IPS-18a (cell line): ENCODE measurements around the gene PDAP1.
"Not testable (repeated sequence)": the region's sequence is repeated elsewhere in the genome, so short reads cannot be mapped to it uniquely, and the experiment has no call there.

Experiments
- H3K27ac ChIP-seq: one replicate; pipeline ENCODE4 v1.5.1; 2013; ENCODE audit warnings: low read length
- H3K27me3 ChIP-seq: one replicate; pipeline ENCODE4 v1.6.1; 2013; ENCODE audit warnings: mild to moderate bottlenecking, low read length; ENCODE audit not compliant: control insufficient read depth, insufficient read depth
- H3K36me3 ChIP-seq: one replicate; pipeline ENCODE4 v1.6.1; 2013; ENCODE audit warnings: low read depth, low read length; ENCODE audit not compliant: control insufficient read depth
- H3K4me1 ChIP-seq: one replicate; pipeline ENCODE4 v1.6.1; 2013; ENCODE audit warnings: low read depth, low read length; ENCODE audit not compliant: control insufficient read depth
- H3K4me3 ChIP-seq: one replicate; pipeline ENCODE4 v1.5.1; 2013; ENCODE audit warnings: low read length
- H3K9ac ChIP-seq: one replicate; pipeline ENCODE4 v1.6.1; 2013; ENCODE audit warnings: mild to moderate bottlenecking, low read length, moderate library complexity
- H3K9me3 ChIP-seq: one replicate; pipeline ENCODE4 v1.6.1; 2013; ENCODE audit warnings: low read depth, low read length; ENCODE audit not compliant: control insufficient read depth

Gene PDAP1

GRCh38 chr7:99381664-99382075 lies 26.7 kb downstream of the PDAP1 start:
- Histone ChIP-seq H3K4me1 (no peaks in the 10 kb centered on the region), H3K9me3 (no peaks in the 10 kb centered on the region), H3K4me3 (no peak overlapping the region), H3K27me3 (no peaks in the 10 kb centered on the region), H3K27ac (no peak overlapping the region), H3K36me3 (no peaks in the 10 kb centered on the region), H3K9ac (no peak overlapping the region)

- H3K4me1 ChIP-seq: no peaks in the 10 kb centered on the region
- no peaks in the 10 kb centered on the region for H3K36me3 ChIP-seq
- no peak overlapping the region for H3K4me3 ChIP-seq
- no peaks in the 10 kb centered on the region for H3K9me3 ChIP-seq
- no peak overlapping the region for H3K9ac ChIP-seq
- no peaks in the 10 kb centered on the region for H3K27me3 ChIP-seq
- no peak overlapping the region for H3K27ac ChIP-seq
Measured at GRCh38 chr7:99380823-99381663, 27.4 kb downstream of the PDAP1 start.

DNA sequence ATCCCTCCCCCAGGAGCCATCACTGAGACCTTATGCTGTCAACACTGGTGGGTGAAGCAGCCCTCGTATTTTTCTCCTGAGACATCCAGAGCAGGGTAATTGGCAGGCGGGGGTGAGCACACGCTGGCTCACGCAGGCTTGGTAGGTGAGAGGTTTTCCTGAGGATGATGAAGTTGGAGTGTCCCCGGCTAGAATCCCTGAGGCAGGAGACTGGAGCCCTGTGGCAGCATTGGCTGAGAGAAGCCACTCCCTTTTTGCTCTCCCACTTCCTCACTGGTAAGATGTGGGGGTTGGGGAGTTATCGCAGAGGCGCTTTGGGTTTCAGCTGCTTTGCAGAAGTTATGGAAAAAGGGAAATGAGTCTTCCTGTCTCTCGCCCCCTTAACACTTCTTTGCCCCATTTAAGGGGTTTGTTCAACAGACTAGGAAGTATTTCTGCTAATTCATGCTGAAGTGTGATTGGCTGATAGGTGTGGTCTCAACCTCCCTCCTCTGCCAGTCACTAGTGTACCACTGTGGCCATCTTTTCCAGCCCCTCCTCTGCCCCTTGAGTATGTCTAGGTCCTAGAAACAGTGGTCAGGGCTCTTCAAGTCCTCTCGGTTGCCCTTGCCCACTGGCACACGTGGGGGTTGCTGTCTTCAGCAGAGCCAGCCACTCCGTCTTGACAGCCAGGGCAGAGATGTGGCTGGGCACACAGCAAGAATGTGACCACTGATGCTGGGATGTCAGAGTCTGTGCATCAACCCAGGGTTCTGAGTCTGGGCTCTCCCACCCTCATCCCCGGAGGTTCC lies 28.2 kb downstream of the PDAP1 start:
- Histone ChIP-seq H3K36me3 (no peaks in the 10 kb centered on the region), H3K27ac (no peak overlapping the region), H3K27me3 (no peaks in the 10 kb centered on the region), H3K4me1 (no peaks in the 10 kb centered on the region), H3K9ac (no peak overlapping the region), H3K4me3 (no peak overlapping the region), H3K9me3 (no peaks in the 10 kb centered on the region)

DNA sequence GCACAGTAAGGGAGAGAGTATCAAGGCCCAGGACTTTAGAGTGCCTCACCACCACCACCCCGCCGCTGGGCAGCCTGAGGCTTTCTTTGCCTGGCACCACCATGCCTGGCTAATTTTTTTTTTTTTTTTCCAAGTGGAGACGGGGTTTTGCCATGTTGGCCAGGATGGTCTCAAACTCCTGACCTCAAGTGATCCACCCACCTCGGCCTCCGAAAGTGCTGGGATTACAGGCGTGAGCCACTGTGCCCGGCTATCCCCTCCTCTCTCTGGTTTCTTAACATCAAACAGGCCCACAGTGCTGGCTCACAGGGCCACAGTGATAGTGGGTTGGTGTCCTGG lies 28.7 kb downstream of the PDAP1 start:
- not testable (repeated sequence) for H3K36me3 ChIP-seq, H3K4me3 ChIP-seq, H3K27ac ChIP-seq

DNA sequence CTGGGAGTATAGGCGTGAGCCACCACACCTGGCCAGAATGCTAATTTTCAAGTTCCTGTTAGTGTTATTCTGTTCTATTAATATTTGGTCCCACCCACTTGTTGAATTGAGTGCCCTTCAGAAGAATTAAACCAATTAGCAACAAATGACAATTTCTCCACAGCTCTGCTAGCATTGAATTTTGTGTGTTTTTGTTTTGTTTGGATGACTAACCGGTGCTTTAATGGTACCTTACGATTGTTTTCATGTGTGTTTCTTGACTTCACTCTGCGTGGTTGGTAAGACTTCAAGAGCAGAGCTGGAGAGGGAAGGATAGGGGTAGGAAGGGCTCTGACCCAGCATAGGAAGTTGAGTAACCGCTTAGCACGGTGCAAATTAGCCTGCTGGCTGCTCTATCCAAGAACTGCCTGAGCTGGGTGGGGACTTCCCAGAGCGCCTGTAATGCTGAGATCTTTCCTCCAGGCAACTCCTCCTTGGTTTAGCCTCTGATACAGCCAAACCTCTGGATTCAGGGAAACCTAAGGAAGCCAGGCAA lies 29.3 kb downstream of the PDAP1 start:
- no peaks in the 10 kb centered on the region for H3K27me3 ChIP-seq
- H3K4me1 ChIP-seq: no peaks in the 10 kb centered on the region

More for the DNA sequence above, 28.7 kb downstream of the PDAP1 start:
- H3K9ac ChIP-seq, H3K9me3 ChIP-seq, H3K27me3 ChIP-seq, H3K4me1 ChIP-seq: not testable (repeated sequence)

GRCh38 chr7:99375070-99375807 lies 33.2 kb downstream of the PDAP1 start:
- Histone ChIP-seq H3K4me1 (no peaks in the 10 kb centered on the region), H3K9me3 (no peaks in the 10 kb centered on the region), H3K27ac (no peak overlapping the region), H3K4me3 (peak overlapping the region; percentile 75), H3K9ac (no peak overlapping the region), H3K36me3 (no peaks in the 10 kb centered on the region), H3K27me3 (no peaks in the 10 kb centered on the region)

More for the DNA sequence above, 29.3 kb downstream of the PDAP1 start:
- Histone ChIP-seq H3K27ac (no peak overlapping the region), H3K36me3 (no peaks in the 10 kb centered on the region), H3K4me3 (no peak overlapping the region), H3K9ac (no peak overlapping the region), H3K9me3 (no peaks in the 10 kb centered on the region)

- no peaks in the 10 kb centered on the region for H3K27me3 ChIP-seq
- peak within 1 kb of the TSS; percentile 75 for H3K4me3 ChIP-seq
- H3K9ac ChIP-seq: peak within 1 kb of the TSS; percentile 45
- no peaks in the 10 kb centered on the region for H3K4me1 ChIP-seq
- no peak within 1 kb of the TSS for H3K27ac ChIP-seq
- no peaks in the 10 kb centered on the region for H3K36me3 ChIP-seq
- H3K9me3 ChIP-seq: no peaks in the 10 kb centered on the region
Measured at GRCh38 chr7:99374111-99375064, 34.0 kb downstream of the PDAP1 start, which contains the start of gene ARPC1B. Gene ARPC1B, plus strand, starts transcription at chr7:99374730. Its CDS starts 10,985 bp downstream, at chr7:99385715.

DNA sequence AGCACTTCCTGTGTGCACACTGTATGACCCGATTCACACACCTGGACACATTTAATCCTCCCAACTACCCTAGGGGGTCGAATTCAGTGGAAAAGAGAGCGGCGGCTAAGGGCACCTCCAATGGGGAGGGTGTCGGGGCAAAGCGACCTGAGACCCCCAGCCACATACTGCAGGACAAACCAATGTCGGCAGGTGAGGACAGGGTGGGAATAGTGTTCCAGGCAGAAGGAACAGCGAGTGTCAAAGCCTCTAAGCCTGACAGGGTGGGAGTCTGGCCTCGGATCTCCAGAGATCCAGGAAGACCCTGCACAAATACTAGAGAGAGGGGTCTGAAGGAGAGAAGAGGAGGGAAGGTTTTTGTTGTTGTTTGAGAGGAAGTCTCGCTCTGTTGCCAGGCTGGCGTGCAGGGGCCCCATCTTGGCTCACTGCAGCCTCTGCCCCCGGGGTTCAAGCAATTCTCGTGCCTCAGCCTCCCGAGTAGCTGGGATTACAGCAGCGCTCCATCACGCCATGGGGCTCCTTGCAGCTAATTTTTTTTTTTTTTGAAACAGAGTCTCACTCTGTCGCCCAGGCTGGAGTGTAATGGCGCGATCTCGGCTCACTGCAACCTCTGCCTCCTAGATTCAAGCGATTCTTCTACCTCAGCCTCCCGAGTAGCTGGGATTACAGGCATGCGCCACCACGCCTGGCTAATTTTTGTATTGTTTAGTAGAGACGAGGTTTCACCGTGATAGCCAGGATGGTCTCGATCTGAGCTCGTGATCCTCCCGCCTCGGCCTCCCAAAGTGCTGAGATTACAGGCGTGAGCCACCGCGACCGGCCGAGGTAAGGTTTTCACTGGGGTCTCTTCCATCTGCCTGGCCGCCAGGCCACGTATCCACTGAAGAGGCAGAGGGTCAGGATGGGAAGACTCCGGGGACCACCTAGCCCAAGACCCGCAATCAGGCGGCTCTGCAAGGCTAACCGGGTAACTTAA lies 35.0 kb downstream of the PDAP1 start:
- Histone ChIP-seq H3K4me1 (no peaks in the 10 kb centered on the region), H3K4me3 (peak overlapping the region; percentile 75), H3K27me3 (no peaks in the 10 kb centered on the region), H3K9me3 (no peaks in the 10 kb centered on the region), H3K36me3 (no peaks in the 10 kb centered on the region), H3K27ac (no peak overlapping the region), H3K9ac (peak overlapping the region; percentile 45)

GRCh38 chr7:99372275-99373090 lies 35.9 kb downstream of the PDAP1 start:
- H3K9me3 ChIP-seq: no peaks in the 10 kb centered on the region
- H3K27ac ChIP-seq: no peak overlapping the region
- H3K4me1 ChIP-seq: no peaks in the 10 kb centered on the region
- H3K36me3 ChIP-seq: no peaks in the 10 kb centered on the region
- no peak overlapping the region for H3K4me3 ChIP-seq
- no peaks in the 10 kb centered on the region for H3K27me3 ChIP-seq
- H3K9ac ChIP-seq: no peak overlapping the region
